Prostate gland (tissue), 2 donors: Measurements from ENCODE around the gene CST8.

ENCODE experiments used
- POLR2A ChIP-seq: fragments of 450-650 bp; IDR thresholded peaks from one replicate; pipeline ENCODE4 v1.6.1; 2016; ENCODE audit warnings: antibody characterized with exemption, mild to moderate bottlenecking
- TF ChIP-seq, protein P1 (sequence below), 4 experiments: fragments of 200-600 bp in 2 of 4; fragments of 450-650 bp in 2 of 4; sonication (generic) in 2 of 4; IDR thresholded peaks; 1 replicate in 3 of 4; 2 replicates in 1 of 4; pipeline ENCODE4 v1.5.1; 2016 to 2019; ENCODE audit warnings: antibody characterized with exemption in 4 of 4, mild to moderate bottlenecking in 2 of 4, moderate library complexity in 2 of 4

DNA sequence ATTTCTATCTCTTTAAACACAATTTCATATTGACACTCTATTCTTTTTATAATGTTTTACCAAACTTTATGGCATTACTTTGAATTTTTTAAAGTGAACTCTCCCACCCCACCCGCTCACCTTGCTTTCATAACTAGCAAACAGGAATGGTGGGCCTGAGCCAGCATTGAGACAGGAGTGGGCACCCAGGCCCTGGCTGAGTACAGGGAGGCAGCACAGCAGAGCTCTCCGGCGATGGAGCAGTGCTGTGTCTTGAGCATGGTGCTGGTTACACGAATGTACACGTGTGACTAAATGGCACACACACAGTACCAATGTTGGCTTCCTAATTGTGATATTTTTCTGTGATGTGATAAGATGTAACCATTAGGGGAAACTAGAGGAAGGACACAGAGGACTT, 42.8 kb upstream of the CST8 start:
- TF ChIP-seq, protein P1, sequence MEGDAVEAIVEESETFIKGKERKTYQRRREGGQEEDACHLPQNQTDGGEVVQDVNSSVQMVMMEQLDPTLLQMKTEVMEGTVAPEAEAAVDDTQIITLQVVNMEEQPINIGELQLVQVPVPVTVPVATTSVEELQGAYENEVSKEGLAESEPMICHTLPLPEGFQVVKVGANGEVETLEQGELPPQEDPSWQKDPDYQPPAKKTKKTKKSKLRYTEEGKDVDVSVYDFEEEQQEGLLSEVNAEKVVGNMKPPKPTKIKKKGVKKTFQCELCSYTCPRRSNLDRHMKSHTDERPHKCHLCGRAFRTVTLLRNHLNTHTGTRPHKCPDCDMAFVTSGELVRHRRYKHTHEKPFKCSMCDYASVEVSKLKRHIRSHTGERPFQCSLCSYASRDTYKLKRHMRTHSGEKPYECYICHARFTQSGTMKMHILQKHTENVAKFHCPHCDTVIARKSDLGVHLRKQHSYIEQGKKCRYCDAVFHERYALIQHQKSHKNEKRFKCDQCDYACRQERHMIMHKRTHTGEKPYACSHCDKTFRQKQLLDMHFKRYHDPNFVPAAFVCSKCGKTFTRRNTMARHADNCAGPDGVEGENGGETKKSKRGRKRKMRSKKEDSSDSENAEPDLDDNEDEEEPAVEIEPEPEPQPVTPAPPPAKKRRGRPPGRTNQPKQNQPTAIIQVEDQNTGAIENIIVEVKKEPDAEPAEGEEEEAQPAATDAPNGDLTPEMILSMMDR (IDR thresholded peaks at IDR 0.05): no peak
- TF ChIP-seq POLR2A: no peak
